HepG2 (cell line): ENCODE results near the gene MEIS1. TPM values are rescaled to one million over a fixed set of nuclear protein-coding genes. Genes with fewer than 3 reads are reported as not detected.

Experiments
- ATAC-seq: fragments of 200-7000 bp; cut with Tn5 transposase; 3 replicates; pipeline ENCODE4 v1.9.1; 2020; ENCODE audit warnings: mild to moderate bottlenecking, moderate library complexity
- BruUV-seq: library from RNA; stranded (reverse); fragments of 400-500 nt; replicated peaks from 2 replicates; lab custom pipeline; 2021; lab: Mats Ljungman, UMichigan
- CTCF ChIA-PET: fragments of 300-600 bp; formaldehyde crosslinking; extraction: SDS; loops from one replicate; lab custom pipeline; 2021; ENCODE audit warnings: low total read pairs, inconsistent platforms, low intra/inter-chr PET ratio; lab: Yijun Ruan, JAX
- POLR2A ChIA-PET: fragments of 350-600 bp; sonication (Branson Sonifier 250); formaldehyde crosslinking; loops from one replicate; lab custom pipeline; 2020; ENCODE audit warnings: antibody characterized with exemption, inconsistent platforms; lab: Yijun Ruan, JAX
- DNase-seq: peaks from one replicate; pipeline ENCODE4 v3.0.0-alpha.2; 2015; ENCODE audit warnings: low spot score
- FAIRE-seq: peaks from 3 replicates; lab custom pipeline; 2011; peaks lifted over from hg19 to GRCh38; lab: Jason Lieb, UNC
- H2AFZ ChIP-seq: one replicate; pipeline ENCODE4 v1.6.1; 2011; ENCODE audit warnings: low read length, inconsistent platforms
- H3K27ac ChIP-seq: fragments of 300-600 bp; 3 replicates; pipeline ENCODE4 v1.8.0; 2011; ENCODE audit warnings: mixed run types, mild to moderate bottlenecking, mixed read lengths, low read length, inconsistent platforms; ENCODE audit not compliant: insufficient read depth; ENCODE audit errors: extremely low read length
- H3K27me3 ChIP-seq, 2 experiments: fragments of 200-600 bp in 1 of 2; 2 replicates in 1 of 2; 3 replicates in 1 of 2; pipeline versions ENCODE4 v1.6.0 to v1.8.0; 2011; ENCODE audit warnings: low read length in 2 of 2, mild to moderate bottlenecking in 2 of 2, moderate library complexity in 2 of 2, inconsistent platforms in 1 of 2; ENCODE audit not compliant: insufficient read depth in 2 of 2, control insufficient read depth in 1 of 2
- H3K36me3 ChIP-seq, 2 experiments: fragments of 200-600 bp in 1 of 2; replicated peaks in 1 of 2; 2 replicates in 1 of 2; 3 replicates in 1 of 2; pipeline versions ENCODE4 v1.5.1 to v1.8.0; 2011; ENCODE audit warnings: low read length in 2 of 2, inconsistent platforms in 1 of 2; ENCODE audit not compliant: insufficient read depth in 2 of 2, control insufficient read depth in 1 of 2
- H3K4me1 ChIP-seq: 2 replicates; pipeline ENCODE4 v1.5.1; 2012; ENCODE audit warnings: low read length, inconsistent platforms; ENCODE audit not compliant: insufficient read depth
- H3K4me2 ChIP-seq: 2 replicates; pipeline ENCODE4 v1.6.0; 2011; ENCODE audit warnings: low read depth, low read length, inconsistent platforms
- H3K4me3 ChIP-seq, 3 experiments: fragments of 200-600 bp in 1 of 3; sonication (generic), shearing (Covaris generic) in 1 of 3; replicated peaks in 1 of 3; 2 replicates each; pipeline ENCODE4 v1.5.1; 2011 to 2016; ENCODE audit warnings: low read length in 3 of 3, inconsistent platforms in 2 of 3, low read depth in 2 of 3, mild to moderate bottlenecking in 2 of 3, control low read depth in 1 of 3, mixed read lengths in 1 of 3; ENCODE audit not compliant: insufficient read depth in 1 of 3
- H3K79me2 ChIP-seq: one replicate; pipeline ENCODE4 v1.6.1; 2011; ENCODE audit warnings: low read length, inconsistent platforms; ENCODE audit not compliant: insufficient read depth
- H3K9ac ChIP-seq: 2 replicates; pipeline ENCODE4 v1.6.0; 2011; ENCODE audit warnings: mild to moderate bottlenecking, low read depth, low read length, inconsistent platforms; ENCODE audit not compliant: insufficient read depth
- H3K9me3 ChIP-seq: 2 replicates; pipeline ENCODE4 v1.5.1; 2012; ENCODE audit warnings: mild to moderate bottlenecking, low read length
- H4K20me1 ChIP-seq: 2 replicates; pipeline ENCODE4 v1.6.0; 2011; ENCODE audit warnings: inconsistent platforms, mild to moderate bottlenecking, low read length, moderate library complexity; ENCODE audit not compliant: insufficient read depth
- FOXA1 ChIP-seq, 2 experiments: fragments of 450-650 bp in 1 of 2; sonication (generic) in 1 of 2; formaldehyde crosslinking in 1 of 2; IDR thresholded peaks; 2 replicates each; pipeline versions ENCODE4 v1.4.0 to v1.6.1; 2016 to 2020; ENCODE audit warnings: missing genetic modification reagents in 1 of 2
- HCFC1 ChIP-seq: fragments of 150-350 bp; IDR thresholded peaks from 2 replicates; pipeline ENCODE4 v1.6.1; 2014; ENCODE audit warnings: low read depth, low read length
- MYC ChIP-seq: sonication (generic); formaldehyde crosslinking; IDR thresholded peaks from 2 replicates; pipeline ENCODE4 v1.9.0; 2021; ENCODE audit warnings: missing genetic modification reagents, borderline replicate concordance
- PCBP2 ChIP-seq: fragments of 200-400 bp; formaldehyde crosslinking; optimal IDR thresholded peaks from 2 replicates; pipeline ENCODE3; 2018; ENCODE audit warnings: low read length, low read depth; ENCODE audit not compliant: poor library complexity, severe bottlenecking
- SUZ12 ChIP-seq: fragments of 150-350 bp; IDR thresholded peaks from 2 replicates; pipeline ENCODE4 v1.6.1; 2014; ENCODE audit warnings: low read depth, low read length
- TFE3 ChIP-seq: IDR thresholded peaks from 2 replicates; pipeline ENCODE4 v1.6.1; 2016
- TP53 ChIP-seq: sonication (generic); formaldehyde crosslinking; conservative IDR thresholded peaks from 2 replicates; pipeline ENCODE4 v1.4.0; 2020; ENCODE audit warnings: missing genetic modification reagents
- ZFX ChIP-seq: sonication (generic); formaldehyde crosslinking; IDR thresholded peaks from 2 replicates; pipeline ENCODE4 v1.4.0; 2020; ENCODE audit warnings: mild to moderate bottlenecking, low read depth, missing genetic modification reagents, moderate library complexity
- ZHX2 ChIP-seq, 2 experiments: sonication (generic) in 1 of 2; formaldehyde crosslinking in 1 of 2; IDR thresholded peaks; 2 replicates each; pipeline versions ENCODE4 v1.6.1 to v1.9.0; 2014 to 2022; ENCODE audit warnings: antibody characterized with exemption in 1 of 2, borderline replicate concordance in 1 of 2, inconsistent platforms in 1 of 2, low read depth in 1 of 2, missing genetic modification reagents in 1 of 2
- WGBS: methylation state at CpG from one replicate; pipeline ENCODE4 v1.1.6; 2017; ENCODE audit warnings: low lambda C conversion rate; 5-methylcytosine and 5-hydroxymethylcytosine counted together
- in situ Hi-C: cut with HindIII; loops from 2 replicates; pipeline ENCODE4 v1.10.0; 2017; ENCODE audit warnings: low pct_unique_long_range_greater_than_20kb; ENCODE audit not compliant: extremely low pct_ligation_motif_present
- intact Hi-C: fragments of 100-400 bp; cut with micrococcal nuclease; formaldehyde crosslinking; loops from one replicate; pipeline ENCODE4 v1.10.0; 2022; ENCODE audit not compliant: unreplicated experiment
- polyA plus RNA-seq, 8 experiments: library from polyadenylated mRNA; depleted of rRNA in 3 of 8; stranded (reverse) in 7 of 8; unstranded in 1 of 8; fragments of >200 nt; fragmentation: Illumina TruSeq in 4 of 8; extraction: Trizol in 4 of 8; gene quantifications; 2 replicates each; pipeline versions ENCODE4 v1.2.1 to v1.2.3, GENCODE V29; 2011 to 2016; ENCODE audit warnings: low read depth in 4 of 8, missing spikeins in 1 of 8, mixed read lengths in 1 of 8; ENCODE audit not compliant: insufficient read depth in 1 of 8
- total RNA-seq, 5 experiments: library from RNA; depleted of rRNA; stranded (reverse); fragments of >200 nt; fragmentation: Illumina TruSeq; extraction: Trizol; gene quantifications; 2 replicates each; pipeline ENCODE4 v1.2.3, GENCODE V29; 2016; ENCODE audit warnings: low read depth in 1 of 5
- TF ChIP-seq, protein P1 (sequence below): sonication (generic); formaldehyde crosslinking; IDR thresholded peaks from 2 replicates; pipeline ENCODE4 v1.9.0; 2021; ENCODE audit warnings: missing genetic modification reagents, mild to moderate bottlenecking, borderline replicate concordance
- TF ChIP-seq, protein P2 (sequence below): sonication (generic); formaldehyde crosslinking; IDR thresholded peaks from 2 replicates; pipeline ENCODE4 v1.8.0; 2022; ENCODE audit warnings: missing genetic modification reagents, mild to moderate bottlenecking, borderline replicate concordance

The MEIS1 gene
- total and polyA plus RNA-seq, 2 of the 13 experiments (the other 11 are each of a cell fraction or from before 2014, with no cell fraction given), result 3.8 to 6.0 TPM

- TF ChIP-seq, protein P1, sequence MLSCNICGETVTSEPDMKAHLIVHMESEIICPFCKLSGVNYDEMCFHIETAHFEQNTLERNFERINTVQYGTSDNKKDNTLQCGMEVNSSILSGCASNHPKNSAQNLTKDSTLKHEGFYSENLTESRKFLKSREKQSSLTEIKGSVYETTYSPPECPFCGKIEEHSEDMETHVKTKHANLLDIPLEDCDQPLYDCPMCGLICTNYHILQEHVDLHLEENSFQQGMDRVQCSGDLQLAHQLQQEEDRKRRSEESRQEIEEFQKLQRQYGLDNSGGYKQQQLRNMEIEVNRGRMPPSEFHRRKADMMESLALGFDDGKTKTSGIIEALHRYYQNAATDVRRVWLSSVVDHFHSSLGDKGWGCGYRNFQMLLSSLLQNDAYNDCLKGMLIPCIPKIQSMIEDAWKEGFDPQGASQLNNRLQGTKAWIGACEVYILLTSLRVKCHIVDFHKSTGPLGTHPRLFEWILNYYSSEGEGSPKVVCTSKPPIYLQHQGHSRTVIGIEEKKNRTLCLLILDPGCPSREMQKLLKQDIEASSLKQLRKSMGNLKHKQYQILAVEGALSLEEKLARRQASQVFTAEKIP (CRISPR knock-in tag), result no peak
- TF ChIP-seq, protein P2, sequence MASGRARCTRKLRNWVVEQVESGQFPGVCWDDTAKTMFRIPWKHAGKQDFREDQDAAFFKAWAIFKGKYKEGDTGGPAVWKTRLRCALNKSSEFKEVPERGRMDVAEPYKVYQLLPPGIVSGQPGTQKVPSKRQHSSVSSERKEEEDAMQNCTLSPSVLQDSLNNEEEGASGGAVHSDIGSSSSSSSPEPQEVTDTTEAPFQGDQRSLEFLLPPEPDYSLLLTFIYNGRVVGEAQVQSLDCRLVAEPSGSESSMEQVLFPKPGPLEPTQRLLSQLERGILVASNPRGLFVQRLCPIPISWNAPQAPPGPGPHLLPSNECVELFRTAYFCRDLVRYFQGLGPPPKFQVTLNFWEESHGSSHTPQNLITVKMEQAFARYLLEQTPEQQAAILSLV (CRISPR knock-in tag), result no peak
- no peak for TF ChIP-seq ZFX (CRISPR knock-in tag)
Measured at GRCh38 chr2:66535574-66536289, 100.8 kb downstream of the MEIS1 start (continued).

DNA sequence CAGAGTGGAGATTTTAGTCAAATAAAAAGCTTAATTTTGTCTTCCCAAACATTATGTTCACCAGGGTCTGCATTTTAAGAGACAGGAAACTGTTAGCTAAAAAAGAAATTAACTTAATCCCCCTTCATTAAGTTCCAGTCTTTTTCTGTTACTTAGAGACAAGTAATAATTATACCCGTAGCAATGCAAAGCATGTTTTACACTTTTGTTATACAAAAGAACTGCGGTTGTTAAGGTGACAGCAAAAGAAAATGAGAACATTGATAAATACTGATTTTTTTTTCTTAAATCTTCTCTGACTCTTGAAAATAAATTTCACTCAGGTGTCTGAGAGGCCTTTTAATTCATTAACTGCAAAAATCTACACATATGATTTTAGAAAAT lies 101.4 kb downstream of the MEIS1 start:
- ChIA-PET CTCF (no interaction called here), POLR2A (no interaction called here)
- H3K4me2 ChIP-seq, result no peak overlapping the region
- H3K9me3 ChIP-seq, result no peaks in the 10 kb centered on the region
- in situ Hi-C loops (no loop called here), intact Hi-C loops (no loop called here)
- no peak overlapping the region for H2AFZ ChIP-seq
- no peak overlapping the region for H3K9ac ChIP-seq
- DNase-seq (no peak), FAIRE-seq (no peak), ATAC-seq (no peak)
- H3K79me2 ChIP-seq, result no peaks in the 10 kb centered on the region
- no peaks in the 10 kb centered on the region for H3K36me3 ChIP-seq
- no peak overlapping the region for H3K27ac ChIP-seq
- no peaks in the 10 kb centered on the region for H4K20me1 ChIP-seq
- WGBS, result 88% methylated on average over 2 of the region's 2 CpGs
- H3K27me3 ChIP-seq, result no peaks in the 10 kb centered on the region
- H3K4me1 ChIP-seq, result peaks cover 5% of the 10 kb centered on the region; the same call in 1 of the 2 replicates
- no TSS peak for BruUV-seq
- H3K4me3 ChIP-seq, result no peak overlapping the region
- TF ChIP-seq HCFC1 (no peak), MYC (CRISPR knock-in tag) (no peak), ZHX2 (IDR thresholded peaks at IDR 0.05; ENCODE audit: low read depth) (no peak), ZHX2 (CRISPR knock-in tag; IDR thresholded peaks at IDR 0.05; ENCODE audit: borderline replicate concordance) (no peak), TP53 (CRISPR knock-in tag) (no peak), TFE3 (CRISPR knock-in tag) (no peak), FOXA1 (IDR thresholded peaks at IDR 0.05) (no peak), FOXA1 (CRISPR knock-in tag; IDR thresholded peaks at IDR 0.05) (no peak), SUZ12 (no peak), PCBP2 (no peak)
